Neural progenitor cell (in vitro differentiated cells): Measurements from ENCODE around the gene RPL32. TPM values are rescaled to one million over a fixed set of nuclear protein-coding genes. Genes with fewer than 3 reads are reported as not detected.

ENCODE experiments used
- DNase-seq: peaks from one replicate; pipeline ENCODE4 v3.0.0-alpha.2; 2016; ENCODE audit warnings: low spot score
- H2AFZ ChIP-seq: fragments of 200-600 bp; sonication (generic); replicated peaks from 2 replicates; pipeline ENCODE4 v1.6.1; 2016; ENCODE audit warnings: antibody characterized with exemption
- H3F3A ChIP-seq: fragments of 200-600 bp; sonication (generic); 2 replicates; pipeline ENCODE4 v1.6.1; 2016; ENCODE audit warnings: antibody characterized with exemption, low read depth
- H3K27ac ChIP-seq: fragments of 200-600 bp; sonication (generic); 2 replicates; pipeline ENCODE4 v1.5.1; 2016; ENCODE audit warnings: mild to moderate bottlenecking
- H3K27me3 ChIP-seq: fragments of 200-600 bp; sonication (generic); 2 replicates; pipeline ENCODE4 v1.6.1; 2016; ENCODE audit warnings: mild to moderate bottlenecking, moderate library complexity
- H3K36me3 ChIP-seq: fragments of 200-600 bp; sonication (generic); 2 replicates; pipeline ENCODE4 v1.5.1; 2016
- H3K4me1 ChIP-seq: fragments of 200-600 bp; sonication (generic); 2 replicates; pipeline ENCODE4 v1.6.1; 2016; ENCODE audit warnings: mixed run types
- H3K4me2 ChIP-seq: fragments of 200-600 bp; sonication (generic); 2 replicates; pipeline ENCODE4 v1.6.1; 2016
- H3K4me3 ChIP-seq: fragments of 200-600 bp; sonication (generic); 2 replicates; pipeline ENCODE4 v1.5.1; 2016
- H3K79me2 ChIP-seq: fragments of 200-600 bp; sonication (generic); 2 replicates; pipeline ENCODE4 v1.6.1; 2016; ENCODE audit warnings: low read depth
- H3K9ac ChIP-seq: fragments of 200-600 bp; sonication (generic); 2 replicates; pipeline ENCODE4 v1.6.1; 2016
- H3K9me3 ChIP-seq: fragments of 200-600 bp; sonication (generic); 2 replicates; pipeline ENCODE4 v1.5.1; 2016; ENCODE audit warnings: low read depth
- H4K20me1 ChIP-seq: fragments of 200-600 bp; sonication (generic); 2 replicates; pipeline ENCODE4 v1.6.1; 2016; ENCODE audit warnings: low read depth
- H3K27ac Mint-ChIP-seq: 3 replicates; pipeline ENCODE4 v1.8.0; 2021; ENCODE audit warnings: mixed read lengths
- H3K27me3 Mint-ChIP-seq: 2 replicates; pipeline ENCODE4 v1.8.0; 2022; ENCODE audit warnings: low read depth, mild to moderate bottlenecking, inconsistent platforms, moderate library complexity, mixed read lengths; ENCODE audit not compliant: insufficient read depth
- H3K36me3 Mint-ChIP-seq: 3 replicates; pipeline ENCODE4 v1.8.0; 2021; ENCODE audit warnings: mixed read lengths
- H3K4me1 Mint-ChIP-seq: 3 replicates; pipeline ENCODE4 v1.8.0; 2021; ENCODE audit warnings: mixed read lengths
- H3K4me3 Mint-ChIP-seq: 3 replicates; pipeline ENCODE4 v1.8.0; 2021; ENCODE audit warnings: mild to moderate bottlenecking, moderate library complexity, mixed read lengths
- H3K9me3 Mint-ChIP-seq: 3 replicates; pipeline ENCODE4 v1.8.0; 2020; ENCODE audit warnings: mixed read lengths
- EZH2 ChIP-seq: fragments of 200-600 bp; sonication (generic); IDR thresholded peaks from 2 replicates; pipeline ENCODE4 v1.6.1; 2017; ENCODE audit warnings: antibody characterized with exemption, mild to moderate bottlenecking, moderate library complexity
- EZH2phosphoT487 ChIP-seq: fragments of 200-600 bp; sonication (generic); IDR thresholded peaks from 2 replicates; pipeline ENCODE4 v1.6.1; 2017; ENCODE audit warnings: antibody characterized with exemption
- total RNA-seq: library from RNA; depleted of rRNA; stranded (reverse); fragments of >200 nt; gene quantifications from 2 replicates; pipeline ENCODE4 v1.2.3, GENCODE V29; 2015; ENCODE audit warnings: low replicate concordance
- TF ChIP-seq, protein P1 (sequence below): fragments of 200-600 bp; sonication (generic); IDR thresholded peaks from 2 replicates; pipeline ENCODE4 v1.5.1; 2017; ENCODE audit warnings: antibody characterized with exemption, mild to moderate bottlenecking

RPL32 gene
- total RNA-seq, 1 donor from 2014 or later = 2,309 TPM

DNA sequence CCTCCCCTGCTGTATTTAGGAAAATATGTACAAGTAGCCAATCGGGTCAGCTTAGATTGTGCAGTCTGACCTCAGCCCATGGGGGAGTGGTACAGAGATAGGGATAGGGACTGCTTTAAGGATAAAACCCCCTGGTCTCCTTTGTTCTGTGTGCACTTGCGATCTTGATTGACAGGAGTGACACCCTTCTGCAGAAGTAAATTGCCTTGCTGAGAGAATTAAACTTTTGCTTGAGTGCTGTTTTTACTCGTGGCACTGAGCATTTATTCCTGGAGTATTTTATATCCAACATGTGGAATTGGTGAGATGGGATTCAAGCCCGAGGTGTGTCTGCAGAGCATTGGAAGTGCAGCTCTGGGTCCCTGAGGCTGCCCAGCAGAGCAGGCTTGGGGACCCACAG is 23.9 kb upstream of the RPL32 start:
- peaks cover 19% of the 10 kb centered on the region for H3K27me3 Mint-ChIP-seq
- peaks cover 18% of the 10 kb centered on the region for H3K27me3 ChIP-seq
- no peak overlapping the region for H3K4me2 ChIP-seq
- no peak overlapping the region for H3K4me3 ChIP-seq
- H4K20me1 ChIP-seq = no peaks in the 10 kb centered on the region
- H3K4me1 Mint-ChIP-seq = peaks cover 19% of the 10 kb centered on the region
- no peaks in the 10 kb centered on the region for H3K36me3 ChIP-seq
- no peak for DNase-seq
- H3K9ac ChIP-seq = no peak overlapping the region
- peaks cover 2% of the 10 kb centered on the region for H3K36me3 Mint-ChIP-seq
- no peaks in the 10 kb centered on the region for H3K79me2 ChIP-seq
- peaks cover 8% of the 10 kb centered on the region for H3F3A ChIP-seq
- H2AFZ ChIP-seq = no peak overlapping the region
- peak overlapping the region; percentile 31 for H3K27ac Mint-ChIP-seq
- H3K4me1 ChIP-seq = peaks cover 10% of the 10 kb centered on the region
- H3K27ac ChIP-seq = no peak overlapping the region
- H3K9me3 Mint-ChIP-seq = peaks cover 9% of the 10 kb centered on the region
- peak overlapping the region; percentile 22 for H3K4me3 Mint-ChIP-seq
- no peaks in the 10 kb centered on the region for H3K9me3 ChIP-seq
- TF ChIP-seq EZH2 (no peak), EZH2phosphoT487 (no peak)
- TF ChIP-seq, protein P1, sequence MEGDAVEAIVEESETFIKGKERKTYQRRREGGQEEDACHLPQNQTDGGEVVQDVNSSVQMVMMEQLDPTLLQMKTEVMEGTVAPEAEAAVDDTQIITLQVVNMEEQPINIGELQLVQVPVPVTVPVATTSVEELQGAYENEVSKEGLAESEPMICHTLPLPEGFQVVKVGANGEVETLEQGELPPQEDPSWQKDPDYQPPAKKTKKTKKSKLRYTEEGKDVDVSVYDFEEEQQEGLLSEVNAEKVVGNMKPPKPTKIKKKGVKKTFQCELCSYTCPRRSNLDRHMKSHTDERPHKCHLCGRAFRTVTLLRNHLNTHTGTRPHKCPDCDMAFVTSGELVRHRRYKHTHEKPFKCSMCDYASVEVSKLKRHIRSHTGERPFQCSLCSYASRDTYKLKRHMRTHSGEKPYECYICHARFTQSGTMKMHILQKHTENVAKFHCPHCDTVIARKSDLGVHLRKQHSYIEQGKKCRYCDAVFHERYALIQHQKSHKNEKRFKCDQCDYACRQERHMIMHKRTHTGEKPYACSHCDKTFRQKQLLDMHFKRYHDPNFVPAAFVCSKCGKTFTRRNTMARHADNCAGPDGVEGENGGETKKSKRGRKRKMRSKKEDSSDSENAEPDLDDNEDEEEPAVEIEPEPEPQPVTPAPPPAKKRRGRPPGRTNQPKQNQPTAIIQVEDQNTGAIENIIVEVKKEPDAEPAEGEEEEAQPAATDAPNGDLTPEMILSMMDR = no peak

DNA sequence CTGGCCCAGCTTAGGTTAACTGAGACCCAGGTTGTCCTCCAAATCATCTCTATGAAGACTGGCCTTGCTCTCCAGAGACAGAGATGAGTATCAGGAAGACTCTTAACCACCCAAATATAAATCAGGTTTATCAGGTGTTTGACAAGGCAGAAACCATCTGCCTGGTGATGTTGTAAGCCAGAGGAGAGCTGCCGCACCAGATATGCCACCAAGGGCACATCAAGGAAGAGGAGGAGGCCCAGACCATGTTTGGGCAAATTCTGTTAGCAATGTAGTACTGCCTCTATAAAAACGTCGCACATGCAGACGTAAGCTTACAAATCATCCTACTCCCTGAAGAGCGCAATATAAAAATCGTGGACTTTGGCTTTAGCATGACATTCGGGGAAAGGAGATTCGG is 21.0 kb upstream of the RPL32 start:
- Histone ChIP-seq H3K4me3 (no peak overlapping the region), H3K27ac (no peak overlapping the region), H2AFZ (no peak overlapping the region), H3K79me2 (no peaks in the 10 kb centered on the region), H3K4me1 (no peaks in the 10 kb centered on the region), H3F3A (no peaks in the 10 kb centered on the region), H3K4me2 (no peak overlapping the region), H3K36me3 (no peaks in the 10 kb centered on the region), H4K20me1 (no peaks in the 10 kb centered on the region), H3K9me3 (no peaks in the 10 kb centered on the region), H3K27me3 (no peaks in the 10 kb centered on the region), H3K9ac (no peak overlapping the region)
- Mint-ChIP-seq H3K27ac (no peak overlapping the region), H3K27me3 (peaks cover 12% of the 10 kb centered on the region), H3K9me3 (peaks cover 9% of the 10 kb centered on the region), H3K4me3 (no peak overlapping the region), H3K36me3 (peaks cover 2% of the 10 kb centered on the region), H3K4me1 (no peaks in the 10 kb centered on the region)
- no peak for DNase-seq
- TF ChIP-seq EZH2phosphoT487 = no peak
- TF ChIP-seq, protein P1 = no peak
- TF ChIP-seq EZH2 = no peak

DNA sequence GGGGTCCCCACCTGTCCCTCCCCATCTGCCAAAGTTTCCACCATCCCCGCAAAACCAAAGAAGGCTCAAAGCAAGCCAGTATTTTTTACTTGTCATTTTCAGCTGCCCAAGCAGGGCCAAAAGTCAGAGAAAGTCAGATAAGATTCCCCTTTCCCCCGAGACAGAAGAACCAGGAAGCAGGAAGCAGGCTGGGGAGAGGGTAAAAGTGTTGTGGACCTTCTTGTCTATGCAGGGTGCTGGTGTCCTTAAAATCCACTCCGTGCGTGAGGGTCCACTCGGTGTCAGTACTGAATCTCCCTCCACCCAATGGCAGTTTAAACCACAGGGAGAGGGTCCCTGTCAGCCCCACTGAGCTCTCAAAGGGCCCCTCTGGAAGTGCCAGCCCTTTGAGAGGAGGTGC is 20.2 kb upstream of the RPL32 start:
- Mint-ChIP-seq H3K27ac (no peak overlapping the region), H3K9me3 (peaks cover 9% of the 10 kb centered on the region), H3K4me1 (no peaks in the 10 kb centered on the region), H3K4me3 (no peak overlapping the region), H3K36me3 (peaks cover 2% of the 10 kb centered on the region), H3K27me3 (peaks cover 13% of the 10 kb centered on the region)
- no peaks in the 10 kb centered on the region for H3K9me3 ChIP-seq
- H3F3A ChIP-seq = no peaks in the 10 kb centered on the region
- H3K36me3 ChIP-seq = no peaks in the 10 kb centered on the region
- no peaks in the 10 kb centered on the region for H3K27me3 ChIP-seq
- no peak overlapping the region for H3K9ac ChIP-seq
- H3K27ac ChIP-seq = no peak overlapping the region
- H4K20me1 ChIP-seq = no peaks in the 10 kb centered on the region
- H3K4me3 ChIP-seq = no peak overlapping the region
- TF ChIP-seq EZH2phosphoT487 (no peak), EZH2 (no peak)
- TF ChIP-seq, protein P1 = no peak
- H3K79me2 ChIP-seq = no peaks in the 10 kb centered on the region
- no peak overlapping the region for H2AFZ ChIP-seq
- no peaks in the 10 kb centered on the region for H3K4me1 ChIP-seq
- no peak for DNase-seq
- H3K4me2 ChIP-seq = no peak overlapping the region
